ENCODE measurements around the gene USP34. TPM values are rescaled to one million over a fixed set of nuclear protein-coding genes. Genes with fewer than 3 reads are reported as not detected.

USP34 gene
- total and polyA plus RNA-seq, 2 of the 4 experiments (the other 2 are of a cell fraction), result 34.7 to 128 TPM

GRCh38 chr2:61252031-61252430, 218.9 kb downstream of the USP34 start:
- Histone ChIP-seq H3K56ac (ENCODE audit: extremely low read depth, insufficient read depth, low read length) (no peak overlapping the region), H2BK15ac (ENCODE audit: low read depth, low read length) (no peak overlapping the region), H3K36me3 (ENCODE audit: control insufficient read depth, insufficient read depth, low read length) (peaks cover 19% of the 10 kb centered on the region), H3K9me3 (ENCODE audit: control insufficient read depth, insufficient read depth, low read length) (no peaks in the 10 kb centered on the region), H3K79me1 (ENCODE audit: low read depth in 1 of 2, low read length in 2 of 2) (peaks cover 11 to 13% of the 10 kb centered on the region in 2 experiments), H2BK5ac (ENCODE audit: low read depth, low read length, poor library complexity, severe bottlenecking) (no peak overlapping the region), H3K4me1 (ENCODE audit: control insufficient read depth, insufficient read depth, low read length) (peaks cover 2% of the 10 kb centered on the region; the same call in 1 of the 2 replicates), H2AFZ (replicated peaks; ENCODE audit: low read length, poor library complexity) (no peak overlapping the region), H4K20me1 (ENCODE audit: insufficient read depth, low read length) (no peaks in the 10 kb centered on the region; the same call in 1 of the 2 replicates), H4K8ac (ENCODE audit: low read depth in 2 of 2, low read length in 2 of 2) (no peak overlapping the region), H3K4me3 (ENCODE audit: insufficient read depth, low read depth, low read length) (no peak overlapping the region), H3K4me2 (ENCODE audit: low read depth, low read length) (no peak overlapping the region), H2AK9ac (replicated peaks; ENCODE audit: low read depth, low read length, poor library complexity) (no peak overlapping the region), H3K18ac (ENCODE audit: low read depth, low read length) (no peak overlapping the region), H3K9me1 (ENCODE audit: insufficient read depth, low read length) (peaks cover 5% of the 10 kb centered on the region), H4K5ac (ENCODE audit: low read depth, low read length) (no peak overlapping the region), H3K9ac (ENCODE audit: low read depth, low read length) (no peak overlapping the region), H3K27ac (ENCODE audit: insufficient read depth, low read length) (no peak overlapping the region), H3K14ac (replicated peaks; ENCODE audit: low read depth, low read length) (no peak overlapping the region), H4K91ac (ENCODE audit: insufficient read depth, low read depth, low read length) (no peak overlapping the region), H2AK5ac (ENCODE audit: low read depth, low read length) (no peak overlapping the region), H2BK20ac (ENCODE audit: low read depth, low read length) (no peak overlapping the region), H2BK120ac (ENCODE audit: low read depth, low read length) (no peak overlapping the region), H3K4ac (ENCODE audit: low read depth, low read length) (no peak overlapping the region), H3K27me3 (ENCODE audit: control insufficient read depth, insufficient read depth, low read length) (no peaks in the 10 kb centered on the region), H3K23ac (ENCODE audit: low read depth, low read length) (no peak overlapping the region)
- dilution Hi-C loops (cut with HindIII; ENCODE audit: low sequenced_read_pairs, unreplicated experiment), result no loop called here
- DNase-seq (no peak), ATAC-seq (ENCODE audit: low read depth) (no peak)
- no TSS peak for BruUV-seq (replicated peaks)
- CTCF ChIA-PET, result no interaction called here
- in situ Hi-C loops (cut with MboI; ENCODE audit: low sequenced_read_pairs), result no loop called here
- no CpG with 5 or more reads among the region's 2 CpGs for WGBS, 2 experiments (ENCODE audit: extremely low coverage in 2 of 2, insufficient read length in 1 of 2)
- no peak for TF ChIP-seq RFX5 (IDR thresholded peaks at IDR 0.05; ENCODE audit: low read depth, low read length)
- TF ChIP-seq MAZ (IDR thresholded peaks at IDR 0.05; ENCODE audit: borderline replicate concordance, low read depth, low read length), result no peak
- no peak for TF ChIP-seq MAFK (IDR thresholded peaks at IDR 0.05; ENCODE audit: low read depth, low read length)
- TF ChIP-seq RCOR1 (IDR thresholded peaks at IDR 0.05; ENCODE audit: insufficient replicate concordance, low read length), result no peak
- TF ChIP-seq NFE2L2 (IDR thresholded peaks at IDR 0.05; ENCODE audit: low read depth, low read length), result no peak
- no peak for TF ChIP-seq CHD1 (IDR thresholded peaks at IDR 0.05; ENCODE audit: low read depth, low read length)
- no peak for TF ChIP-seq CEBPB (IDR thresholded peaks at IDR 0.05; ENCODE audit: low read depth, low read length)
- no peak for TF ChIP-seq BHLHE40 (IDR thresholded peaks at IDR 0.05; ENCODE audit: low read depth, low read length)
- TF ChIP-seq SMC3 (IDR thresholded peaks at IDR 0.05; ENCODE audit: low read depth, low read length), result no peak
- no peak for TF ChIP-seq CTCF (conservative IDR thresholded peaks at IDR 0.05; ENCODE audit: low read depth, low read length)
- intact Hi-C loops (cut with micrococcal nuclease), result no loop called here
- POLR2A ChIA-PET (ENCODE audit: unreplicated experiment), result no interaction called here

Data from IMR-90 (cell line).